Fibroblast of the aortic adventitia (primary cell): ENCODE data around the gene GPD1L. TPM values are rescaled to one million over a fixed set of nuclear protein-coding genes. Genes with fewer than 3 reads are reported as not detected.
A peak's percentile ranks its signal among the peaks of the same experiment; 100 is the strongest.

Experiments used
- DNase-seq: peaks from one replicate; pipeline ENCODE4 v3.0.0-alpha.2; 2010; ENCODE audit warnings: low read depth
- H3K4me3 ChIP-seq: 2 replicates; pipeline ENCODE4 v1.5.1; 2011; ENCODE audit warnings: low read depth, mild to moderate bottlenecking, control low read depth, low read length, moderate library complexity
- total RNA-seq: library from RNA; depleted of rRNA; stranded (reverse); fragments of >200 nt; gene quantifications from 2 replicates; pipeline ENCODE4 v1.2.3, GENCODE V29; 2012; ENCODE audit warnings: low replicate concordance
- TF ChIP-seq, protein P1 (sequence below): IDR thresholded peaks from 2 replicates; pipeline ENCODE4 v1.5.1; 2011; ENCODE audit warnings: mild to moderate bottlenecking, low read length, control low read depth, inconsistent platforms; ENCODE audit not compliant: insufficient read depth

The GPD1L gene
- total RNA-seq, 1 donor, result 10.3 TPM

DNA sequence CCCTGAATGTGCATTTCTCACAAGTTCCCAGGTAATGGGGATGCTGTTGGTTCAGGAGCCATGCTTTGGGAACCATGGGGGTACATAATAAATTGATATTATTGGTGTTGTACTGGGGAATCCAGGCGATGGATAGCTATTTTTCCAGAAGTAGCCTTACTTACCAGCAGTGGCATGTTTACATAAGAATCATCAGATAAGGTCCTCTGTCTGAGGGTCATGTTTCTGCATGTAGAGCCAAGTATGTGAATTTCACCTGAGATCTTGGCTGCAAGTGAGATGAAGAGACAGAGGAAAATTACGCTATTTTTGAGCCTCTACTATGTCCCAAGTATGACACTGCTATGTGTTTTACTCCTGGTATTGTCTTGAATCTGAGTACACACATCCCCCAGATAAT is 26.3 kb downstream of the GPD1L start:
- TF ChIP-seq, protein P1, sequence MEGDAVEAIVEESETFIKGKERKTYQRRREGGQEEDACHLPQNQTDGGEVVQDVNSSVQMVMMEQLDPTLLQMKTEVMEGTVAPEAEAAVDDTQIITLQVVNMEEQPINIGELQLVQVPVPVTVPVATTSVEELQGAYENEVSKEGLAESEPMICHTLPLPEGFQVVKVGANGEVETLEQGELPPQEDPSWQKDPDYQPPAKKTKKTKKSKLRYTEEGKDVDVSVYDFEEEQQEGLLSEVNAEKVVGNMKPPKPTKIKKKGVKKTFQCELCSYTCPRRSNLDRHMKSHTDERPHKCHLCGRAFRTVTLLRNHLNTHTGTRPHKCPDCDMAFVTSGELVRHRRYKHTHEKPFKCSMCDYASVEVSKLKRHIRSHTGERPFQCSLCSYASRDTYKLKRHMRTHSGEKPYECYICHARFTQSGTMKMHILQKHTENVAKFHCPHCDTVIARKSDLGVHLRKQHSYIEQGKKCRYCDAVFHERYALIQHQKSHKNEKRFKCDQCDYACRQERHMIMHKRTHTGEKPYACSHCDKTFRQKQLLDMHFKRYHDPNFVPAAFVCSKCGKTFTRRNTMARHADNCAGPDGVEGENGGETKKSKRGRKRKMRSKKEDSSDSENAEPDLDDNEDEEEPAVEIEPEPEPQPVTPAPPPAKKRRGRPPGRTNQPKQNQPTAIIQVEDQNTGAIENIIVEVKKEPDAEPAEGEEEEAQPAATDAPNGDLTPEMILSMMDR, result no peak
- DNase-seq, result no peak
- no peak overlapping the region for H3K4me3 ChIP-seq

GRCh38 chr3:32136703-32137102 is 30.3 kb downstream of the GPD1L start:
- TF ChIP-seq, protein P1, result no peak
- DNase-seq, result no peak
- no peak overlapping the region for H3K4me3 ChIP-seq

DNA sequence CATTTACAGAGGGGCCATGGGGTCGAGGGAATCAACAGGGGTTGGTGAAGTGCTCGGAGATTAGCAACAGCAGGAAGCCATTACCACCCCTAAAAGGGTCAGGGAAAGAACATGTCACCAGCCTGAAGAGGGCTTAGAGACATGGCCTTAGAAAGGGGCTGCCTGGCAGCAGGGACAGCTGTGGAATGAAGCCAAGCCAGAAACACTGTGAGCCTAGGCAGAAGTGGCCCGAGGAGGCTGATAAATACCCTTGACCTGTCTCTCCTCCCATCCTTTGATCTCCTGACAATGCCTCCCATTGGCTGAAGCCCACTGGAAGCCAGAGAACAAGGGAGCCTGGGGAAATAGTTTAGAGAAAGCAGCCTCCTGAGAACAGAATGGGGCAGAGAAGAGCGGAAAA is 31.4 kb downstream of the GPD1L start:
- TF ChIP-seq, protein P1, result no peak
- no peak for DNase-seq
- H3K4me3 ChIP-seq, result no peak overlapping the region

- DNase-seq, result no peak
- TF ChIP-seq, protein P1, result no peak
- no peak overlapping the region for H3K4me3 ChIP-seq
Observed at GRCh38 chr3:32138545-32139104, 32.2 kb downstream of the GPD1L start.

- H3K4me3 ChIP-seq, result no peak overlapping the region
- TF ChIP-seq, protein P1, result no peak
- DNase-seq, result peak; percentile 15
Observed at GRCh38 chr3:32140943-32141342, 34.5 kb downstream of the GPD1L start.

- TF ChIP-seq, protein P1, result peak; percentile 80
- H3K4me3 ChIP-seq, result no peak overlapping the region
- peak; percentile 94 for DNase-seq
Observed at GRCh38 chr3:32143849-32144757, 37.7 kb downstream of the GPD1L start.
